Measurements from ENCODE around the gene OR10A6. TPM values are rescaled to one million over a fixed set of nuclear protein-coding genes. Genes with fewer than 3 reads are reported as not detected.

Gene OR10A6
- total and polyA plus RNA-seq, 3 donors from 2014 or later = not detected

GRCh38 chr11:7971846-7972245 lies 40.8 kb upstream of the OR10A6 start:
- no peak for TF ChIP-seq POLR2A (IDR thresholded peaks at IDR 0.05)
- TF ChIP-seq CTCF (IDR thresholded peaks at IDR 0.05) = no peak
- no peak overlapping the region for H3K27ac ChIP-seq
- intact Hi-C loops (cut with DNase I; ENCODE audit: low total_unique reads) = no loop called here
- no peak for DNase-seq
- H3K36me3 ChIP-seq (ENCODE audit: low read depth, missing control alignments) = no peaks in the 10 kb centered on the region
- no peak overlapping the region for H3K4me3 ChIP-seq
- H3K9me3 ChIP-seq = no peaks in the 10 kb centered on the region
- no peaks in the 10 kb centered on the region for H3K4me1 ChIP-seq
- H3K27me3 ChIP-seq = no peaks in the 10 kb centered on the region

GRCh38 chr11:7969756-7970646 lies 38.9 kb upstream of the OR10A6 start:
- no peak for TF ChIP-seq CTCF (IDR thresholded peaks at IDR 0.05)
- TF ChIP-seq POLR2A (IDR thresholded peaks at IDR 0.05) = no peak
- WGBS, 2 donors = 73 to 80% methylated on average over 3 of the region's 3 CpGs
- Histone ChIP-seq H3K36me3 (ENCODE audit: low read depth, missing control alignments) (no peaks in the 10 kb centered on the region), H3K27me3 (no peaks in the 10 kb centered on the region), H3K27ac (no peak overlapping the region), H3K9me3 (no peaks in the 10 kb centered on the region), H3K4me3 (no peak overlapping the region), H3K4me1 (no peaks in the 10 kb centered on the region)
- no peak for DNase-seq
- intact Hi-C loops (cut with DNase I; ENCODE audit: low total_unique reads) = no loop called here

GRCh38 chr11:7968686-7969085 lies 37.6 kb upstream of the OR10A6 start:
- H3K9me3 ChIP-seq = no peaks in the 10 kb centered on the region
- no peaks in the 10 kb centered on the region for H3K4me1 ChIP-seq
- no peak overlapping the region for H3K27ac ChIP-seq
- intact Hi-C loops (cut with DNase I; ENCODE audit: low total_unique reads) = no loop called here
- no peak for DNase-seq
- H3K4me3 ChIP-seq = no peak overlapping the region
- 68 to 73% methylated on average over 2 of the region's 2 CpGs for WGBS, 2 donors
- no peaks in the 10 kb centered on the region for H3K27me3 ChIP-seq
- TF ChIP-seq CTCF (IDR thresholded peaks at IDR 0.05) (no peak), POLR2A (IDR thresholded peaks at IDR 0.05) (no peak)
- no peaks in the 10 kb centered on the region for H3K36me3 ChIP-seq (ENCODE audit: low read depth, missing control alignments)

- Histone ChIP-seq H3K27me3 (no peaks in the 10 kb centered on the region), H3K4me3 (no peak overlapping the region), H3K4me1 (no peaks in the 10 kb centered on the region), H3K36me3 (ENCODE audit: low read depth, missing control alignments) (no peaks in the 10 kb centered on the region), H3K9me3 (no peaks in the 10 kb centered on the region), H3K27ac (no peak overlapping the region)
- TF ChIP-seq POLR2A (IDR thresholded peaks at IDR 0.05) (no peak), CTCF (IDR thresholded peaks at IDR 0.05) (no peak)
- intact Hi-C loops (cut with DNase I; ENCODE audit: low total_unique reads) = no loop called here
- no peak for DNase-seq
Observed at GRCh38 chr11:7967826-7968225, 36.8 kb upstream of the OR10A6 start.

GRCh38 chr11:7967097-7967496 lies 36.0 kb upstream of the OR10A6 start:
- TF ChIP-seq POLR2A (IDR thresholded peaks at IDR 0.05) = no peak
- intact Hi-C loops (cut with DNase I; ENCODE audit: low total_unique reads) = no loop called here
- Histone ChIP-seq H3K4me3 (no peak overlapping the region), H3K36me3 (ENCODE audit: low read depth, missing control alignments) (no peaks in the 10 kb centered on the region), H3K27ac (no peak overlapping the region), H3K27me3 (no peaks in the 10 kb centered on the region), H3K4me1 (no peaks in the 10 kb centered on the region), H3K9me3 (no peaks in the 10 kb centered on the region)
- DNase-seq = no peak
- 81 to 87% methylated on average over 1 of the region's 1 CpG for WGBS, 2 donors

Measured in testis (tissue), 3 donors.